Activated gamma-delta T cell treated with Interleukin-2 at 50 U/mL for 16 hours (primary cell): ENCODE results near the gene TMEM255B.
"Not testable (repeated sequence)": the region's sequence is repeated elsewhere in the genome, so short reads cannot be mapped to it uniquely, and the experiment has no call there.

Experiments used
- DNase-seq: peaks from one replicate; pipeline ENCODE4 v3.0.0-alpha.2; 2020

The TMEM255B gene

GRCh38 chr13:113735194-113735593, 23.8 kb upstream of the TMEM255B start:
- DNase-seq, result no peak

- DNase-seq, result no peak
Observed at GRCh38 chr13:113735750-113736149, 23.3 kb upstream of the TMEM255B start.

GRCh38 chr13:113736258-113736731, 22.7 kb upstream of the TMEM255B start:
- no peak for DNase-seq

DNA sequence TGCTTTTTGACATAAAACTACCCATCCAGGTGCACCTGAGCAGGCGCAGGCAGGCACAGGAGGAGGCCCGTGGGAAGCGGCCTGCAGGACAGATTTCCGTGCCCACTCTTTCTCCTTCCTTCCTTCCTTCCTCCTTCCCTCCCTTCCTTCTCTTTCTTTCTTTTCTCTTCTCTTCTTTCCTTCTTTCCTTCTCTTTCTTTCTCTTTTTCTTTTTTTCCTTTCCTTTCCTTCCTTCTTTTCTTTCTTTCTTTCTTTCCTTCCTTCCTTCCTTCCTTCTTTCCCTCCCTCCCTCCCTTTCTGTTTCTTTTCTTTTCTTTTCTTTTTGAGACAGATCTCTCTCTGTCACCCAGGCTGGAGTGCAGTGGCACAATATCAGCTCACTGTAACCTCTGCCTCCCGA, 21.2 kb upstream of the TMEM255B start:
- DNase-seq, result no peak

DNA sequence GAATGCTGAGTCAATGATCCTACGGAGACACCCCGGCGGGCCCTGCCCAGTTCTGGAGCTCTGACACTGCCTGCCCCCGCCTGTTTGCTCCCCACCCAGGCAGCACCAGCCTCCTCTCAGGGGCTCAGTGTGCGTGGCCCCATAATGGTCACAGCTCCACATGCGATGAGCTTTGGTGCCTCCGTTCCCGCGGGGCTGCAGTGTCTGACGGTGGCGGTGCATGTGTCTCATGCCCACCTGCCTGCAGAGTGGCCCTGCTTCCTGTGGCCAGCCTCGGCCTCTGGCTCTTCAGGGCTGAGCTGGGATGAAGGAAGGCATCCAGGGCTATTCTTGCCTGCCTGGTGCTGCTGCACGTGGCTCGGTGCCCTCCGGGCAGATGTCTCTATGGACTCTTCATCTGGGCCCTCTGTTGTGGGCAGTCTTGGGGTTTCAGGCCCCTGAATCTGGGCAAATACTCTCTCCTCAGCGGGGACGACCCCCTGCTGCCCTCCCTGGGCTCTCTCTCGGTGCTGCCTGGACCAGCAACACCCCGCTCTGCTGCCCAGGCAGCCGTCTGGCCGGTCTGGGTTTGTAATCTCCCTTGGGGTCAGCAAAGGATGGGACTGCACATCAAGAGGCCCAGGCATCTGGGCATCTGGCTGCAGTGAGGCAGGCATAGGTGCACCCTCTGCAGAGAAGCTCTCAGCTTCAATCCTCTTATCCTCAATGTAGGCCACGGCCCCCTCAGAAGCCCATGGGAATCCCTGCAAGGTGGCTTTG, 19.3 kb upstream of the TMEM255B start:
- no peak for DNase-seq

DNA sequence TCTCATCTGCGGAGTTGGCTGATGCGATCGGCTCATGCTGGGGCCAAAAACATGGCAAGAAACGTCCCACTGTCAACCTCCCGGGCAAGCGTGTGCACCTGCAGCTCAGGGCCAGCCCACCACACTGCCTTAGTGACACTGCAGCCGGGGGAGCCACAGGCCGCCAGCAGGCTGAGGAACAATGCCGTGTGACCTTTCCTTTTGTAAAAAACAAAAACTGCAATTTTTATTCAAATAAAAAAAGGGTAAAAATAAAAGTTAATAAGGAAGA, 18.8 kb upstream of the TMEM255B start:
- DNase-seq, result no peak

GRCh38 chr13:113740661-113741060, 18.4 kb upstream of the TMEM255B start:
- no peak for DNase-seq

DNA sequence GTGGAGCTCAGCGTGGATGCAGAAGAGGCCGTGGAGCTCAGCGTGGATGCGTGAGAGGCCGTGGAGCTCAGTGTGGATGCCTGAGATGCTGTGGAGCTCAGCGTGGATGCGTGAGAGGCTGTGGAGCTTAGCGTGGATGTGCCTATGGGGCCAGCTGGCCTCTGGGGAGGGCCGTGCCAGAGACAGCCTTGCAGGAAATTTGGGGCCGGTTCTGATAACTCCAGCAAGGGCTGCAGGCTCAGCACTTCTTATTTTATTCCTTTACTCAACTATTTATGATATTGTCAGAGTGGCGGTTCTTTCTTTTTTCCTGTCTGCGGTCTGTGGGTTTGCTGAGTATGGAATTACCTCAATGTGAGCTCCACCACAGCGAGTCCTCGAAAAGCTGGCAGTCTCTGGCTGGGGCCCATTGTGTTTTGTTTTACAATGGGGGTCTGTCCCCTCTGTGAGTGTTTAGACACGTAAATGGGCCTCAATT, 17.8 kb upstream of the TMEM255B start:
- DNase-seq, result no peak

DNA sequence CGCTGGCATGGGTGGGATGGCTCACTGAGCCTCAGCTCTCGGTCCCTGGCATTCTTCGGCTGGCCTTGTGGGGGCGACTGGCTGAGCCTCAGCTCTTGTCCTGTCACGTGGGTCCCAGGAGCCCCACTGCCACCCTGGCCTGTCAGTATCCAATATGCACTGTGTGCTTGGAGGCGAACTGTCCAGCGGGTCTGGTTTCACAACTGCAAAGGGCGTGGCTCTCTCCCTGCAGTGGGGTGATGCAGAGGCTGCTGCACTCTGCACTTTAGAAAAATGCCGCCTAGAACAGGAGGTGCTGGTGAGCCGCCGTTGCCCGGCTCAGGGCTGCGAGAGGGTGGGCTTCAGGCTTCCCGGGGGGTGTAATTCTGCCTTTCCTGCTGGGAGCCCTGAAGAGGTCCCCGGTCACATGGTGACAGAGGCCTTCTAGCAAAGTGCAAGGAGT, 17.0 kb upstream of the TMEM255B start:
- no peak for DNase-seq

DNA sequence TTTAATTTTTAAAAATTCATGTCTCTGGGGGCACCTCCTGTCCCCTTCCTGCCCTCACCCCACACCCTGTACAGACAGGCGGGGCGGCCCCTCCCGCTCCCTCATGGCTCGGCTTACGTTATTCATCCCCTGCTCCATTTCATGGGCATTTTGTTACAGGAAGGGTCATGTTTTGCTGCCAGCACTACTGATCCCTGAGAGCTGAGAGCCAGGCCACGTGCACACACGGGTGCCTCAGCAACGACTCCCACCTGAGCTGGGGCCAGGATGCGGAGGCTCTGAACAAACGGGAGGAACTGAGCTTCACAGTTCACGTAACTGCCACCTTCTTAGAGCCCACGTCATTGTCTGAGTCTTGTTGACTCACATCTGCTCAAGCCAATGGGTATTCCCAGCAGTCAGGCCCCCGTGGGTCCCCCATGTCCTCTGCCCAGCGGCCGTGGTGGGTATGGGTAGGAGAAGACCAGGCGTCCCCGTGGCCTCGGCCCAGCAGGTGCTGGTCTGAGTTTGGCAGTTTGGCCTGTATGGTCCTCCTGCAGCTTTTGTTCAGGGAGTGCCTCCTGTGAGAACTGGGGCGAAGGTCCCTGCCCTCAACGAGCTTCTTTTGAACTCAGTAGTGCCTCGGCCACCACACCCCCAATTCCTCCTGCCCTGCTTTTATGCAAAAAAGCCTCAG, 16.4 kb upstream of the TMEM255B start:
- no peak for DNase-seq

DNA sequence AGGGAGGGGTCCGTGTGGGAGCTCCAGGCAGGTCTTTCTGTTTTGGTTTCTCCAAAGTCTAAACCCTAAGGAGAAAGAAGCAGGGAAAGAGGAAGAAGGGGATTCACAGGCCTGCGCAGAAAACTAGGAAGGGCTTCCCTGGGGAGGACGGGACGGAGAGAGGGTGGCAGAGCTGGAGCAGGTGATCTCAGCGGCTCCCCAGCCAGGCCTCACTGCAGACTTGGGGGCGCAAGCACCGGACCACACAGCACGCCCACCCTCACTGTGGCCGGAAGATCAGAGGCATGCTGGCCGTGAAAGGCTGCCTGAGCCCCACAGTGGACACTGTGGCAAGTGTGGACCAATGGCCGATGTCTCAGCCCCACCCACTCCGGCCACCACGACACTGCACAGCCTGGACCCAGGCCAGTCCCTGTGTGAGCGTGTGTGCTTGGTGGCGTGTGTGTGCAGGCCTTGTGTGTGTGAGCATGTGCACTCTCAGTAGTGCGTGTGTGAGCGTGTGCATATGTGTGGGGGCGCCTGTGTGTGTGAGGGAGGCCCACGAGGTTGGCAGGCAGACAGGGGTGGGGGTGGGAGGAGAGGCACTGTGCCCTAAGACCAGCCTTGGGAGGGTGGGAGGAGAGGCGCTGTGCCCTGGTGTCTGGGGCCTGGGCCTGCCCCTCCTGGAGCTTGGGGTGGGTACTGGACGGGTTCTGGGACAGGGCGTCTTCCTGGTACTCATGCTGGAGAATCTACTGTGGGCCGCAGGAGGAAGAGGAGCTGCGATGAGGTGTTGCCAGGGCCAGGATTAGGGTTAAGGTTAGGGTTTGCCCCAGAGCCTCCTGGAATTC, 15.4 kb upstream of the TMEM255B start:
- DNase-seq, result no peak

DNA sequence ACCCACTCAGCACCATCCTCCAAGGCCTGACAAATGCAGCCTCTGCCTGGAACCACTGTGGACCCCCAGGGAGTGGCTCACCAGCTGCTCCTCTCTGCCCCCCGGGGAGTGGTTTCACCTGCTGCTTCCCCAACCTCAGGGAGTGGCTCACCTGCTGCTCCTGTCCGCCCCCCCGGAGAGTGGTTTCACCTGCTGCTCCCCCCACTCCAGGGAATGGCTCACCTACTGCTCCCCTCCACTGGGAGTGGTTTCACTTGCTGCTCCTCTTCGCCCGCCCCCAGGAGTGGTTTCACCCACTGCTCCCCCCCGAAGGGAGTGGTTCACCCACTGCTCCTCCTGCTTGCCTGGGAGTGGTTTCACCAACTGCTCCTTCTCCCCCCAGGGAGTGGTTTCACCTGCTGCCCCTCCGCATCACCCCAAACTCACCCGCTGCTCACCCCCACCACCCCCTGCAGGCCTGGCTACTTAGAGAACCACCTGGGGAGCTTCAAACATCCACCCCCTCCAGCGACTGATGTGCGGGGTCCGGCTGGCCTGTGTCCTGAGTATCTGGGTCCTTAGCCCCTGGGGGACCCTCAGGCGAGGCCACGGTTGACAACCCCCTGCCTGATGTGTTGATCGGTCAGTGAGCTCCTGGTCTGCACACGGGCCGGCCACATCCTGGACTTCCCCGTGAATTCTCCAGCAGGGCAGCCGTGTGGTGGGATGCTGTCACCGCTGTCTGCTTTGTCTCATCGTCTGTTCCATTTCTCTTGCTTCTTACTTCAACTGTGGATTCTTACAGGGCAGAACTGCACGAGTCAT, 14.6 kb upstream of the TMEM255B start:
- DNase-seq, result no peak

GRCh38 chr13:113745059-113745458, 14.0 kb upstream of the TMEM255B start:
- no peak for DNase-seq

DNA sequence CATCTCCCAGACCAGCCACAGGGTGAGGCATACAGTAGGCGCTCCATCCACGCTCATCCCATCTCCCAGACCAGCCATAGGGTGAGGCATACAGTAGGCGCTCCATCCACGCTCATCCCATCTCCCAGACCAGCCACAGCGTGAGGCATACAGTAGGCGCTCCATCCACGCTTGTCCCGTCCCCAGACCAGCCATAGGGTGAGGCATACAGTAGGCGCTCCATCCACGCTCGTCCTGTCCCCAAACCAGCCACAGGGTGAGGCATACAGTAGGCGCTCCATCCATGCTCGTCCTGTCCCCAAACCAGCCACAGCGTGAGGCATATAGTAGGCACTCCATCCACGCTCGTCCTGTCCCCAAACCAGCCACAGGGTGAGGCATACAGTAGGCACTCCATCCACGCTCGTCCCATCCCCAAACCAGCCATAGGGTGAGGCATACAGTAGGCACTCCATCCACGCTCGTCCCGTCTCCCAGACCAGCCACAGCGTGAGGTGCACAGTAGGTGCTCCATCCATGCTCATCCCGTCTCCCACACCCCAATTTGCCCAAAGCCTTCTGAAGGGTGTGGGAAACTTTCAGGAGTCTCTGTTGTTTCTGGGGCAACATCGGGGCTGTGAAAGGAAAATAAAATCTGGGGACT, 13.4 kb upstream of the TMEM255B start:
- not testable (repeated sequence) for DNase-seq

DNA sequence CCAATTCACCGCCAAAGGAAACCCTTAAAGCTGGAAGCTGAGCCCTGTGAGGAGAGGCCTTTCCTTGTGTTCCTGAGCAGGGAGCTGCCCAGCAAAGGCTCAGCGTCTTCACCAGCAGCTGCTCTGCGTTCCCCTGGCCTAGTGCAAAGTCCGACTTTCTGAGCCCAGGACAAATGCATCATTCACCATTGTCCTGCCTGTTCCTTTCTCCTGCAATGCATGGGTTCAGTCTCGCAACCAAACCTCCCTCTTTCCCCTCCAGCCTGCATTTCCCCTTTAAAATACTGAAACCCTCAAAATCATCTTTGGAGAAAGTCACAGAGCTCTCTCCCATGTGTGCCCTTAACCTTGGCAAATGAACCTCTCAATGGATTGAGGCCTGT, 12.9 kb upstream of the TMEM255B start:
- DNase-seq, result no peak

DNA sequence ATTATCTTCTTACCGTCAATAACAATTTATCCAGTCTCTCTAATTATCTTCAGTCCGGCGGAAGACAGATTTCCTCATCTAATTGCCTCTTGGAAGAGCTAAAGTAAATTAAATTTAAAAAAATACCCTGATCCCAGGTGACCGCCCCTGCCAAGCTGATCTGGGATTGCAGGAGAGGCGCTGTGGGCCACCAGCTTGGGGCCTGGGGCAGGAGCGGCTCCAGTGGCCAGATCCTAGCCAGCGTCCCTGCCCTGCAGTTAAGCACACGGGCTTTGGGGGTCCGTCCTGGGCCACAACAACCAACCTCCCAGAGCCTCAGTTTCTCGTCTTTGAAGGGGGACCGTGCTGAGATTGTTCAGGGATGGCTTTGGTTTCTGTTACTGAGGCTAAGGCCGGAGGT, 12.4 kb upstream of the TMEM255B start:
- DNase-seq, result no peak

GRCh38 chr13:113747291-113747833, 11.7 kb upstream of the TMEM255B start:
- no peak for DNase-seq

GRCh38 chr13:113748101-113748861, 10.7 kb upstream of the TMEM255B start:
- no peak for DNase-seq

DNA sequence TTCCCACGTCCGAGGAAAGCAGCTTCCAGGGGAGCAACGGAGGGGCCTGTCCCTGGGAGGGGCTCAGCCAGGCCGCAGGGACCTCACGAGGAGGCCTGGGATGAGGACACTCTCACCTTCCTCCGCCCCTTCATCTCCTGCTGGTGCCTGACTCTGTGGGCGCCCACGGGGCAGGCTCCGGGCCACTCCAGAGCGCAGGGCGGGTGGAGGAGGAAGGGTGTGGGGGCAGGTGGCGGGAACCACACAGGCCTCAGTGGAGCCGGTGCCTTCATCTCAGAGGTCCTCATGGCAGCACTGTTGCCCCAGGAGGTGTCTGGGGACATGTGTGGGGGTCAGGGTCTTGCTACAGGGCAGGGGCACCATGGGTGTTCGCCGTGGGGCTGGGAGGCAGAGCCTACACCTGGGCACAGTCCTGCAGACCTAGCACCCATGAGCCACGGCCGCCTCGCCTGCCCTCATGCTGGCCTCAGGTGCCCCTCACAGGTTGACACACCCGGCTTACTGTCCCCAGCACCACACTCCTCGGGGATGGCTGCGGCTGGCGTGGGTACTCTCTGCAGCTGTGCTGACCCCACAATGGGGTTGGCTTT, 10.1 kb upstream of the TMEM255B start:
- DNase-seq, result no peak

DNA sequence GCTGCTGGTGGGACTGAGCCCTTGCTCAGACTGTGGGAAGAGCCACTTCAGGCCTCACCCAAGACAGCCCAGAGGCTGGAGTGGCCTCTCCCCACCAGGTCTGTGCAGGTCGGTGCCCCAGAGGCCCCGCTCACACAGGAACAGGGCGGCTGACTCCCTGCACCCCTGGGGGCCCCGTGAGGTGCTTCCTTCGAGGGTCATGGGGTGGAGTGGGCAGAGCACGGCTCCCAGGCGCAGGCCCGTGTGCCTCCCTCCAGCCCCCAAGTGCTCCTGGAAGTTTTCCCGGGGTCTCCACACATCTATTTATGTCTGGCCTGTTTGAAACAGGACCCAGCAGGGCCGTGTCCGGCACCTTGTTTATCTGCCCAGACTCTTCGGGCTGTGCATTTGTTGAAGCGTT, 9.5 kb upstream of the TMEM255B start:
- no peak for DNase-seq

- DNase-seq, result no peak
Observed at GRCh38 chr13:113749967-113750366, 9.1 kb upstream of the TMEM255B start.
